ENCODE results near the gene GALNTL6.

DNA sequence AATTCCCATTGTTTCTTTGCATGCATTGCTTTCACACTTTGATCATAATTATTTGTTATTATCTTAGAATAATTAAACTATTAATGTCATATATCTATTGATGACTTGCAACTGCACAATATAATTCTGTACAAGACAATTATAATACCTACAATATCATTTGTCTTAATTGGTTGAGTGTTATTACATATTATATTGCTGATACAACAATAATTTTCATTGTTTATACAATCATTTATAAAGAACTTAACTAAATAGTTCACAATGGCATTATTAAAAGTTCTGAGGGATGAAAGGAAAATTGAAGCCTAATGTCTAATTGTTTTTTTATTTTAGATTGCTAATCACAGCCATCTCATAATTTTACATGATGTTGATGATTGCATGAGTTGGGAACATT lies 227.6 kb downstream of the GALNTL6 start:
- TF ChIP-seq POLR2AphosphoS5 (IDR thresholded peaks at IDR 0.05; ENCODE audit: low read depth), result no peak
- TF ChIP-seq CTCF (IDR thresholded peaks at IDR 0.05; ENCODE audit: insufficient read depth, low read length), result no peak
- TF ChIP-seq GABPA (IDR thresholded peaks at IDR 0.05; ENCODE audit: low read depth), result no peak
- TF ChIP-seq REST (IDR thresholded peaks at IDR 0.05; ENCODE audit: insufficient replicate concordance, low read depth), result no peak

Data from HL-60 (cell line).